PFSK-1 (cell line): ENCODE data around the gene NXF1.
A peak's percentile ranks its signal among the peaks of the same experiment; 100 is the strongest.

Source experiments
- FOXP2 ChIP-seq: optimal IDR thresholded peaks from 2 replicates; pipeline ENCODE3; 2011; ENCODE audit warnings: borderline replicate concordance, control low read depth, inconsistent platforms; ENCODE audit not compliant: insufficient read depth; ENCODE audit errors: extremely low read length, extremely low read depth
- POLR2AphosphoS5 ChIP-seq: IDR thresholded peaks from 2 replicates; pipeline ENCODE4 v1.6.1; 2012; ENCODE audit warnings: low read depth, mild to moderate bottlenecking, control low read depth, low read length, moderate library complexity
- REST ChIP-seq, 2 experiments: IDR thresholded peaks; 2 replicates each; pipeline versions ENCODE4 v1.6.1 to v1.8.0; 2011 to 2012; ENCODE audit warnings: low read depth in 2 of 2, low read length in 2 of 2, control low read depth in 1 of 2, inconsistent platforms in 1 of 2, mild to moderate bottlenecking in 1 of 2, moderate library complexity in 1 of 2; ENCODE audit not compliant: insufficient read depth in 1 of 2
- SIN3A ChIP-seq: IDR thresholded peaks from 2 replicates; pipeline ENCODE4 v1.6.1; 2012; ENCODE audit warnings: mild to moderate bottlenecking, low read length, moderate library complexity, borderline replicate concordance; ENCODE audit not compliant: insufficient read depth
- TAF1 ChIP-seq: IDR thresholded peaks from 2 replicates; pipeline ENCODE4 v1.6.1; 2012; ENCODE audit warnings: low read length, control low read depth, borderline replicate concordance; ENCODE audit not compliant: insufficient read depth

NXF1 gene

GRCh38 chr11:62794201-62794775 lies 11.0 kb downstream of the NXF1 start:
- TF ChIP-seq SIN3A (no peak), TAF1 (no peak), REST (IDR thresholded peaks at IDR 0.05; ENCODE audit: insufficient read depth in 1 of 2, low read depth in 2 of 2, low read length in 2 of 2) (no peak), FOXP2 (no peak), POLR2AphosphoS5 (no peak)

GRCh38 chr11:62792202-62792575 lies 13.1 kb downstream of the NXF1 start:
- TF ChIP-seq TAF1 (no peak), SIN3A (no peak), FOXP2 (no peak), REST (IDR thresholded peaks at IDR 0.05; ENCODE audit: insufficient read depth in 1 of 2, low read depth in 2 of 2, low read length in 2 of 2) (no peak), POLR2AphosphoS5 (no peak)

GRCh38 chr11:62791501-62792201 lies 13.6 kb downstream of the NXF1 start, which contains the start of gene TMEM223:
Gene TMEM223, minus strand, starts transcription at chr11:62792006. Its CDS starts 12 bp downstream, at chr11:62791994.
- TF ChIP-seq TAF1: peak; percentile 89
- TF ChIP-seq POLR2AphosphoS5: peak; percentile 96
- TF ChIP-seq SIN3A: no peak
- TF ChIP-seq FOXP2: peak; percentile 8
- no peak for TF ChIP-seq REST (IDR thresholded peaks at IDR 0.05; ENCODE audit: insufficient read depth in 1 of 2, low read depth in 2 of 2, low read length in 2 of 2)

GRCh38 chr11:62789576-62789975 lies 15.7 kb downstream of the NXF1 start:
- no peak for TF ChIP-seq POLR2AphosphoS5
- TF ChIP-seq SIN3A: no peak
- no peak for TF ChIP-seq FOXP2
- no peak for TF ChIP-seq TAF1
- TF ChIP-seq REST (IDR thresholded peaks at IDR 0.05; ENCODE audit: insufficient read depth in 1 of 2, low read depth in 2 of 2, low read length in 2 of 2): no peak
